ENCODE measurements around the gene AFAP1.

The AFAP1 gene

DNA sequence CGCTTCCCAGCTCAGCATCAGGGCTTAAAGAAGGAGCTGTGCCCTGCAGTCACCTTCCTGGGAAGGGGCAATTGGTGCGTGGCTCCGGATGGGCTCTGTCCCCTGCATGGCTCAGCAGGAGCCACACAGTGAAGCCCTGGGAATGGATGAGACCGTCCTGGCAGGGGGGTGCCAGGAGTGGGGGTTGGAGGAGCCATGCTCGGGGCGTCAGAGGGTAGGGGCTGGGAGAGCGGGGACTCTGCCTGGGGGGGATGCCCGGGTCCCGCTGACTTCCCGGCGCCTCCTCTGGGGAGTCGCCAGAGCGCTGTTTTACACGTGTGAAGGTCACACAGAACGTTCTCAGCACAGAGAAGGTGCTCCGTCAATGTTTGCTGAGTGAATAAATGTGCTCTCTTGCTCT is 184.1 kb downstream of the AFAP1 start:
- no peak for DNase-seq (ENCODE audit: low spot score)

DNA sequence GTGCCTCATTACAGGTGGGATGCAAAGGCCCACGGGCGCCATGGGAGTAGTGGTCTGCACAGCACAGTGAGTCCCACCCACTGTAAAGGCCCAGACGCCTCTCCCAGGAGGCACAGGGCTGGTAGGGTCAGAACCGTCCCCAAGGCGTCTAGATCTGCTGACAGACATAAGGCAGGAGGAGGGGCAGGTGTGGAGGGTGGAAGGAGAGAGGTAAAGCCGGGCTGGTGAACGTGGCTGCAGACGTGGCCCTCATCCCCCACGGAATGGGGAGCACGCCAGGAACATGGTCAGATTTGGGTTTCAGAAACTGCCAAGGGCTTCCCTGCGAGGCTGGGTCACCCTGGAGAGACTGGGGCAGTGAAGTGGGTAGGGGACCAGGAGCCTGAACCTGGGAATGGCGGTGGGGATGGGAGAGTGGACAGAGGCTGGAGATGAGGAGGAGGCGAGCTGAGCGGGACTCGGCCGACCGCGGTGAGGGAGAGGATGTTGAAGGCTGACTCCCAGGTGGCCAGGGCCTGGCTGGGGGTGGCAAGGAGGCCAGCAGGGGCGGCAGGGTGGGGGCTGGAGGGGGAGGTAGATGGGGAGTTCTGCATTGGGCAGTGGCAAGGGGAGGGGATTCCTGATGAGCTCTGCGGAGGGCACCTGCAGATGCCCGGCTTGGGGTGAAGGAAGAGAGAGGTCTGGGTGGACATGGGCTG is 184.9 kb downstream of the AFAP1 start:
- no peak for DNase-seq (ENCODE audit: low spot score)

GRCh38 chr4:7753931-7754465 is 185.7 kb downstream of the AFAP1 start:
- DNase-seq (ENCODE audit: low spot score), result no peak

GRCh38 chr4:7753271-7753670 is 186.4 kb downstream of the AFAP1 start:
- peak; percentile 80 for DNase-seq (ENCODE audit: low spot score)

DNA sequence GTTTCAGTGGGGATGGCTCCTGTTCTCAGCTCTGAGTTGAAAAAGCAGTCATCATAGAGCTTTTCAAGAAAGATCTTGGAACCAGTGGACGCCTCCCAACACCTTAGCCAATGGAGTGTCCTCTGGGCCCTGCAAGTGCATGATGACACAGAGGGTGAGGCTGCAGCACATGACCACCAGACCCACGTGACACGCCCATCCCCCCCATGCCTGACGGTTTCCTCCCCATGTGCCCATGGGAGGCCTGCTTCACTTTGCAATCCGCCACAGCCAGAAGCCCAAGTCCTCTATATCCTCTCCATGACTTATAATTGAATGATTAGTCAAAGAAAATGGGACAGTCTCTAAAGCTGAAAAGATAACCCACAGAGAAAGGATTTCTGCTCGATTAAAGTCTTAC is 187.0 kb downstream of the AFAP1 start:
- peak; percentile 54 for DNase-seq (ENCODE audit: low spot score)

GRCh38 chr4:7750972-7751371 is 188.7 kb downstream of the AFAP1 start:
- no peak for DNase-seq (ENCODE audit: low spot score)

DNA sequence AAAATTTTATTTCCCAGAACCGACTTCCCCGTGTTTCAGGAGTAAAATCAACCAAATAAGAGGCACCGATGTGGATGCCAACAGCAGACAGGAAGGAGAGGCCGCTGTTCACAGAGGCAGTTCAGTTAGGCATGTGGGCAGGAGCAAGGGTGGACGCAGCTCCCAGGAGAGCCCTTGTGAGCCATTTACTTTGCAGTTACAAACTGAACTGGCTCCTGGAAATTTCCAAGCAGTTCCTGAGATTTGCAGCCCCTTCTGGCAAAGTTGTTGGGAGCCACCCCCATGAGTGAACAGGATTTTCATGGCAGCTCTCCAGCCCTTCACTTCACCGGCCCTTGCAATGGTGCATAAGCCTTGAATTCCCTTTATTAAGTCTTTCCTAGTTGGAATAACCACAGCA is 189.1 kb downstream of the AFAP1 start:
- no peak for DNase-seq (ENCODE audit: low spot score)

DNA sequence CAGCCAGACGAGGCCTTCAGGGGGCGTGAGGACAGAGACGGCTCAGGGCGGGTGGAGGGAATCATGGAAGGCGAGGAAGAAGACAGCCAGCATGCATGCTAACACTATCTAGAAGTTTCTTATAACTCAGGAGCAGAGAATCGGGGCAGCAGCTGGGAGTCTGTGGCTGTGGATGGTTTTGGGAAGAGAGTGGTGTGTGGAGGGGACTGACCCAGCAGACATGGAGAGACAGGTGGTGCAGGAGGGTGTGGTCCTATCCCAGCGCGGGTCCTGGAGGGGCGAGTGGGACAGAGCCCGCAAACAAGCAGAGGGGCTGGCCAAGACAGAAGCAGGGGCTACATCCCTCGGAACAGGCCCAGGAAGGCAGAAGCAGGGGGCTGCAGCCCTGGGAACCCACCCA is 192.1 kb downstream of the AFAP1 start:
- DNase-seq (ENCODE audit: low spot score), result no peak

DNA sequence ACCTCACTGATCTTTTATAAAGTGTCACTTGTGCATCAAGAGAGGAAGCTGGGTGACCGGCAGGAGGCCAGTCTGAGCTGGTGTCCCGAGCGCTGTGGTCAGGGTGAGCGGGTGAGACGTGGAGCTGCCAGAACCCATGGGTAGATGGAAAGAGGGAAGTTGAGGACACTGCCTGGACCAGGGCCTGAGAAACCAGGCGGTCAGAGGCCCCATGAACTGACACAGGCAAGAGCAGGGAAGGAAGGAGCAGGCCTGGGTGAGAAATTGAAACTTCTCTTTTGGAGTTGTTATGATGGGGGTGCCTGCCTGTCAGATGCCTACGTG is 192.6 kb downstream of the AFAP1 start:
- DNase-seq (ENCODE audit: low spot score), result no peak

- DNase-seq (ENCODE audit: low spot score), result no peak
Observed at GRCh38 chr4:7746351-7747061, 193.2 kb downstream of the AFAP1 start.

DNA sequence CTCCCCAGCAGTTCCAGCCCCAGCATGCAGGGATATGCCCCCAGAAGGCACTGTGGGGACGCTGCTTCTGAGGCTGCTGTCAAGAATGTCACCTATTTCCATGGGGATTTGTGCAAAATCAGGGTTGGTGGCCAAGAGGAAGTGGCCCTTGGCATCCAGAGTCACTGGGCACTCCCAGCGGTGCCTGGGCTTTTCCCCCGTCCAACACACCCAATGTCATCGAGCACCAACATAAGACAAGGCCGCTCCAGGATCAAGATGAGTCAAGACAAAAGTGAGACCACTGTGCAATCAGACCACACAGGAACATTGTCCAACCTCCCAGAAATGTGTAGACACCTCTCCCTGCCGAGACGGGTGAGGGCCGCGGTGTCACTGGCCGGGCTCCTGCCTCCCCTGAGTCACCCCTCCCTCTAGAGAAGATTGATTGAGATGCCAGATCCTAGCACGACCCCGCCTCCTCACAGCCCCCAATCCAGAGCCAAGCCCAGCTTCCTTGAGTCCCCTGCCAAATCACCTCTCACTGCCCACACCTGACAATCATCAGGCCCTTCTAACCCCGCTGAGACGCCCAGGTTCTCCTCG is 194.3 kb downstream of the AFAP1 start:
- DNase-seq (ENCODE audit: low spot score), result no peak

- no peak for DNase-seq (ENCODE audit: low spot score)
Observed at GRCh38 chr4:7744142-7744804, 195.4 kb downstream of the AFAP1 start.

- DNase-seq (ENCODE audit: low spot score), result no peak
Observed at GRCh38 chr4:7742807-7743280, 196.8 kb downstream of the AFAP1 start.

GRCh38 chr4:7741946-7742806 is 197.5 kb downstream of the AFAP1 start:
- DNase-seq (ENCODE audit: low spot score), result no peak

DNA sequence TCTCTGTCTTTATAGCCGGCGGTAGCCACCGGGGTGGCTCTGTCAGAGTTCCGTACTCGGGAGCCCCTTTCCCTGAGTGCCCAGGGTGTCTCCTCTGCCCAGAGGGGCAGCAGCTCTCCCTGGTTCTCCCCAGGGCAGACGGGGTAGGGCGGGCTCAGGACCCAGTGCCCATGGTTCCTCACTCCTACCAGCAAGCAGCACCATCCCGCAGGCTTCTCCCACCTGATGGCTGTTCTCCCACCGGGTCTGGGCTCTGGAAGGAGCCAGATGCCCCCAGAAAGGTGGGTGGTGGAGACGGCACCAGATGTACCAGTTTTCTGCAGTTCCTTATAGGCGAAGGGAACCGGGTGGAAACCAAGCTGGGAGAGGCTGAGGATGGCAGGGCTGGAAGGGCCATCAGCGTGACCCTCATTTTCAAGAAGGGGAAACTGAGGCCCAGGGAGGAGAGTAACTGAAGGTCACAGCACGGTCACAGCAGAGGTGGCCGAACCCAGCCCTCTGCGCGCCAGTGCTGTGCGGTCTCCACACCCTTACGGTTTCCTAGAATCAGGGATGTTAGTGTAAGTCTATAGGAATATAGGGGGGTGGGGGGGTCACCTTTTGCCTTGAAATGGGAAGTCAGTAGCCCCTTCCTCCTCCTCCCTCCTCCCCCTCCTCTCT is 198.7 kb downstream of the AFAP1 start:
- no peak for DNase-seq (ENCODE audit: low spot score)

GRCh38 chr4:7739918-7740865 is 199.5 kb downstream of the AFAP1 start:
- no peak for DNase-seq (ENCODE audit: low spot score)

DNA sequence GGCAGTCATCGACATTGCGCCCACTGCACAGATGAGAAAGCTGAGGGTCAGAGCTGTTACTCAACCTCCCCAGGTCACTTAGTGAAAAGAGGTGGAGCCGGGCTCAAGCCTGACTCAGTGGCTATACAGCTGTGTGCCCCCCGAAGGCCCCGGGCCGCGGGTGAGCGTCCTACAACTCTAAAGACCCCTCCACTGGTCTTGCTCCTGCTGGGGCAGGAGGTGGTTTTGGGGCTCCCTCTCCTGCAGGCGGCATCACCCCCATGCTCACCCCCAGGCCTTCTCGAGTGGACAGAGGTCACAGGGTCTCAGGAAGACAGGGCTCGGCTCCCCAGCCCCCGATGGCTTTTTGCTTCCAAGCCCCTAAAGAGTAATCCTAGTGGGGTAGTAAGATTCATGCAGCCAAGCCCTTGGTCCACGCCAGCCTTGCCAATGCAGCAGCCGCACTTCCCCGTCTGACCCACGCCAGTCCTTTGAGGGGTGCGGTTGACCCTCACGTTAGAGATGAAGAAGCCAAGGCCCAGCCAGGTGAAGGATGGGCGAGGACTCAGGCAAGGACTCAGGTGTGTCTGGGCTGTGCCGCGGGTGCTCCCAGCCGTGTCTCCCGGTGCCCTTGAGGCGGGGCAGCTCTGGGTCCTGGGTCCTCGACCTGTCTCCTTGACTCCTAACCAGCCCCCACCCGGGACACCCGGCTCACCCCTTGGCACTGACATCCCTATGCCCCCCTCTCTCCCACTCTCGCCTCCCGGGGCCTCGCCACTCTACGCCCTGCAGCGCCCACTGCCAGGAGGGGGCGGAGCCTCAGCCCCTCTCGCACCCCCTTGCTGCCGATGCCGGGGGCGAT is 200.4 kb downstream of the AFAP1 start:
- DNase-seq (ENCODE audit: low spot score), result no peak

DNA sequence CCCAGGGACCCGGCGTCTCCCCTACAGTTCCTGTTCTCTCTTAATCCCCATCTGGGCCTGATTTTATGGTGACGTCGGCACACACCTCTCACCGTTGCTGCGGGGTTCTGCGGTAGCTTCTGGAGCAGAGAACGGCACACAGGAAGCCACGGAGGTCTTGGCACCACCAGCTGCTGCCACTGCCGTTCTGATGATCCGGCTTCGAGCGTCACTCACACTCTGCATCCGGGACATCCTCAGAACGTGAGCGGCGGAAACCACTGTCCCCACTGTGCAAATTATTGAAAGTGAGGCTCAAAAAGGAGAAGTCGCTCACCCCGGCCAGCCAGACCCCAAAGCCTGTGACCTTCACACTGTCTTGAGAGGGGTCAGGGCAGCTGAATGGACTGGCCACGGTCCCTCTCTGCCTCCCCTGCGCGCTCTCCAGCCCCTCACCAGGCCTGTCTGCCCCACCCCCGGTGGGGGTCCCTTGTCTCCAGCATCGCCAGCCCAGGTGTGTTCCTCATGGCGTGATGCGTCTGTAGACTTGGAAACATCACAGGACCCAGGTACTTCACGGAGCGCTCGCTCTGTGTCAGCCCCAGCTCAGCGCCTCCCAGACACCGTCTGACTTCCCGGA is 201.1 kb downstream of the AFAP1 start:
- no peak for DNase-seq (ENCODE audit: low spot score)

All from kidney tubule cell (primary cell).